Naive B cell (primary cell): Measurements from ENCODE around the gene FAM229A. TPM values are rescaled to one million over a fixed set of nuclear protein-coding genes. Genes with fewer than 3 reads are reported as not detected.

Source experiments
- ATAC-seq, 2 donors: fragments of 150-1000 bp; cut with Tn5 transposase; 2 replicates each; pipeline ENCODE4 v1.10.0; 2021; ENCODE audit warnings: low read depth in 2 of 2, mild to moderate bottlenecking in 2 of 2, moderate library complexity in 2 of 2
- DNase-seq: peaks from one replicate; pipeline ENCODE4 v3.0.0; 2022
- H3K27ac Mint-ChIP-seq, 6 donors: one replicate each; pipeline ENCODE4 v1.8.0; 2020 to 2022; ENCODE audit warnings: mild to moderate bottlenecking in 6 of 6, mixed read lengths in 6 of 6, moderate library complexity in 5 of 6, inconsistent platforms in 2 of 6
- H3K27me3 Mint-ChIP-seq, 3 donors: one replicate each; pipeline ENCODE4 v1.8.0; 2021 to 2022; ENCODE audit warnings: mixed read lengths in 3 of 3, mild to moderate bottlenecking in 1 of 3
- H3K36me3 Mint-ChIP-seq, 2 donors: one replicate each; pipeline ENCODE4 v1.8.0; 2020 to 2022; ENCODE audit warnings: mixed read lengths in 2 of 2, inconsistent platforms in 1 of 2, mild to moderate bottlenecking in 1 of 2
- H3K4me1 Mint-ChIP-seq, 3 donors: one replicate each; pipeline ENCODE4 v1.8.0; 2020 to 2022; ENCODE audit warnings: mixed read lengths in 3 of 3, inconsistent platforms in 1 of 3, mild to moderate bottlenecking in 1 of 3, moderate library complexity in 1 of 3
- H3K4me3 Mint-ChIP-seq, 8 donors: one replicate each; pipeline ENCODE4 v1.8.0; 2020 to 2022; ENCODE audit warnings: mild to moderate bottlenecking in 8 of 8, mixed read lengths in 8 of 8, moderate library complexity in 8 of 8, inconsistent platforms in 2 of 8
- H3K9me3 Mint-ChIP-seq, 7 donors: one replicate each; pipeline ENCODE4 v1.8.0; 2020 to 2022; ENCODE audit warnings: mixed read lengths in 7 of 7, mild to moderate bottlenecking in 5 of 7, inconsistent platforms in 2 of 7, moderate library complexity in 1 of 7
- polyA plus RNA-seq, 6 donors: library from polyadenylated mRNA; unstranded; fragments of 300-500 nt; fragmentation: Illumina TruSeq; gene quantifications; one replicate each; pipeline ENCODE4 v1.2.3, GENCODE V29; 2021; ENCODE audit warnings: low read depth in 6 of 6

The FAM229A gene
- polyA plus RNA-seq, 6 donors from 2014 or later, result 0.24 to 1.2 (median 0.53) TPM; not detected in 1

GRCh38 chr1:32337855-32338636 is 24.2 kb downstream of the FAM229A start:
- Mint-ChIP-seq H3K27ac (peak overlapping the region; percentile 80 to 97 (median 92)), H3K9me3 (no peaks in the 10 kb centered on the region), H3K27me3 (no peaks in the 10 kb centered on the region), H3K4me3 (peak overlapping the region; percentile 77 to 91 (median 86)), H3K36me3 (no peaks in the 10 kb centered on the region), H3K4me1 (peaks cover 59 to 69% (median 63%) of the 10 kb centered on the region in 3 donors)
- ATAC-seq (peak; percentile 14 to 18), DNase-seq (peak; percentile 53)

- Mint-ChIP-seq H3K27ac (peak overlapping the region; percentile 80 to 95 (median 86)), H3K36me3 (peaks cover 0 to 2% of the 10 kb centered on the region in 2 donors), H3K9me3 (no peaks in the 10 kb centered on the region), H3K4me1 (peaks cover 56 to 63% (median 61%) of the 10 kb centered on the region in 3 donors), H3K27me3 (no peaks in the 10 kb centered on the region), H3K4me3 (peak overlapping the region; percentile 77 to 88 (median 86))
- ATAC-seq (peak; percentile 59), DNase-seq (peak; percentile 75)
Measured at GRCh38 chr1:32336963-32337675, 25.2 kb downstream of the FAM229A start.

DNA sequence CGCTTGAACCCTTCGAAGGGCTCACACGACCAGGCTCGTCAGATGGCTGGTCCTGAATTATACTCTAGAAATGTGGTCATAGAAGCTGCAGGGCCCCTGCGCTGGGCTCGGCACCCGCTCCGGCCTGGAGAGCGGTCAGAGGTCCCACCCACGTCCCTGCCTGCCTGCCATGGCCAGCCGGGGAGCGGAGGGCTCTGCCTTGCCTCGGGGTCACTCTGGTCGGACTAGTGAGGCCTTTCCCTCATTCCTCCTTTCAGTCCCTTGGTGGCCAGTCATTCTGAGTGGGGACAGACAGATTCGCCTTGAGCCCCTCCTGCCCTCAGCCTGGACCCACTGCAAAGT is 25.7 kb downstream of the FAM229A start:
- Mint-ChIP-seq H3K27ac (peak overlapping the region in 5 of 6 donors; percentile 82 to 95 (median 87)), H3K4me1 (peaks cover 59 to 67% (median 63%) of the 10 kb centered on the region in 3 donors), H3K4me3 (peak overlapping the region; percentile 77 to 88 (median 86)), H3K27me3 (no peaks in the 10 kb centered on the region), H3K9me3 (no peaks in the 10 kb centered on the region), H3K36me3 (peaks cover 0 to 7% of the 10 kb centered on the region in 2 donors)
- ATAC-seq (no peak), DNase-seq (no peak)

DNA sequence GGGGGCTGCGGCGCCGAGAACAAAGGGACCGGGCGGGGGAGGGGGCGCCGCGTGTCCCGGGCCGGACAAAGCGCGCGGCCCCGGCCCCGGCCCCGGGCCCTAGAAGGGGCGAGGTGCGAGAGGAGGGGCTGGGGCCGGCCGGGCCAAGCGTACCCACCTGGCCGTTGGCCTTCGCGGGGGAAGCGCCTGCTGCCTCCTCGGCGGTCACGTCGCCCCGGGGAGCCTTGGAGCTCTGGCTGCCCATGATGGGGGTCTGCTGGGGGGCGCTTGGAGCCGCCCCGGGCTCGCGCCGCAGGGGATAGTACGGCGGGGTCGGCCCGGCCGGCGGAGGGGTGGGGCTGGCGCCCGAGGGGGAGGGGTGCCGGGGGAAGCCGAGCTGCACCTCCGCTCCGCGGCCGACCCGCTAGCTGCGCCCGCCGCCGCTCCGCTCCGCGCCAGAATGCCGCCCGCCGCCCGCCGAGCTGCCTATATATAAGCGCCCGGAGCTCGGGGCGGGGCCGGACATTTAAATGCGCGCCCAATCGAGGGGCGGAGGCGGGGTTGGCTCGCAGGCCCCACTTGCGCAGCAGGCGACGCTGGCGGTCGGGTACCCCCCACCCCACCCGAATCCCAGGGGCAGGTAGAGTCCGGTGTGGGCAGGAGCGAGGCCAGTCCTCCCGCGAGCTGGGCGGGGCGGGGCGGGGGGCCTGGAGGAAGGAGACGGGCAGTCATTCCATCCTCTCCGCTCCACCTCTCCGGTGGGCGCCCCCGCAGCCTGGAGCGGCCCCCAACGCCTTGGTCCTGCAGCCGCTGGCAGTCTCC is 26.3 kb downstream of the FAM229A start, which contains the start of gene MARCKSL1:
TSS of gene MARCKSL1 (minus strand) at position 444 of the 801 bp plus-strand sequence. CDS start at position 244, 200 bp downstream.
- Mint-ChIP-seq H3K27ac (peak within 1 kb of the TSS in 5 of 6 donors; percentile 85 to 95 (median 92)), H3K9me3 (no peaks in the 10 kb centered on the region), H3K4me1 (peaks cover 59 to 72% (median 63%) of the 10 kb centered on the region in 3 donors), H3K4me3 (peak within 1 kb of the TSS; percentile 86 to 95 (median 91)), H3K36me3 (peaks cover 6 to 13% of the 10 kb centered on the region in 2 donors), H3K27me3 (no peaks in the 10 kb centered on the region)
- peak; percentile 90 for DNase-seq
- ATAC-seq, result peak; percentile 46 to 53

- no peak overlapping the region for H3K27ac Mint-ChIP-seq
- H3K4me1 Mint-ChIP-seq, result peaks cover 59 to 75% (median 67%) of the 10 kb centered on the region in 3 donors
- DNase-seq, result no peak
- no peaks in the 10 kb centered on the region for H3K9me3 Mint-ChIP-seq
- peaks cover 9 to 17% of the 10 kb centered on the region in 2 donors for H3K36me3 Mint-ChIP-seq
- peak overlapping the region in 7 of 8 donors; percentile 86 to 95 (median 91) for H3K4me3 Mint-ChIP-seq
- H3K27me3 Mint-ChIP-seq, result no peaks in the 10 kb centered on the region
- peak; percentile 12 to 13 for ATAC-seq
Measured at GRCh38 chr1:32335535-32335789, 26.8 kb downstream of the FAM229A start.

DNA sequence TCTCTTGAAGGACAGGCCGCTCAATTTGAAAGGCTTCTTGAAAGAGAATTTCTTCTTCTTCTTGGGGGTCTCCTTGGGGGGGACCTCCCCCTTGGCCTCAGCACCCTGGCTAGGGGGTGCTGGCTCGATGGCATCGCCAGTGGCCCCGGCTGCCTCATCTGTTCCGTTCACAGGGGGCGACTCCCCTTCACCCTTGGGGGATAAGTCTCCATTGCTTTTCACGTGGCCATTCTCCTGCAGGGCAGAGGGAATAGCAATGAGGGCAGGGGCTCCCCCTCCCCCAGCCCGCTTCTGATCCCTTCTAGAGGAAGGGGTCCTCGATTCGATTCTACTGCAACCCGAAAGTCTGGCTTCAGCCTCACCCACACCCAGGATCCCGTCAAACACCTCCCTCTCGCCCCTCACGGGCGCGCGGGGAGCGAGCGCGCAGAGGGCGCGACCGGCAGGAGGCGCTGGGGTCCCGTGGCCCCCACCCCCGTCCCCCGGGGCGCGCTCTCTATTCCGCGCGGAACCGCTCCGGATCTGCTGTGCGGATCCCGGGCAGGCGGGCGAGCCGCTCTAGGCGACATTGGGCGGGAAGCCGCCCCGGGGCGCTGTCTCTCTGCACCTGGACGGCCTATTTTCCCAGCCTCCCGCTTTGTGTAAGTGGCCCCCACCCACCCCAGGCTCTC is 27.3 kb downstream of the FAM229A start:
- Mint-ChIP-seq H3K4me3 (peak overlapping the region; percentile 86 to 95 (median 91)), H3K9me3 (no peaks in the 10 kb centered on the region), H3K4me1 (peaks cover 56 to 71% (median 62%) of the 10 kb centered on the region in 3 donors), H3K36me3 (peaks cover 9 to 18% of the 10 kb centered on the region in 2 donors), H3K27ac (peak overlapping the region; percentile 22 to 94 (median 74)), H3K27me3 (no peaks in the 10 kb centered on the region)
- peak; percentile 70 for DNase-seq
- ATAC-seq, result peak; percentile 48 to 50

- H3K4me3 Mint-ChIP-seq, result peak overlapping the region; percentile 86 to 95 (median 91)
- ATAC-seq (no peak), DNase-seq (no peak)
- H3K9me3 Mint-ChIP-seq, result no peaks in the 10 kb centered on the region
- peaks cover 54 to 69% (median 60%) of the 10 kb centered on the region in 3 donors for H3K4me1 Mint-ChIP-seq
- H3K27me3 Mint-ChIP-seq, result no peaks in the 10 kb centered on the region
- peak overlapping the region; percentile 57 to 94 (median 71) for H3K27ac Mint-ChIP-seq
- H3K36me3 Mint-ChIP-seq, result peaks cover 12 to 24% of the 10 kb centered on the region in 2 donors
Measured at GRCh38 chr1:32334274-32334861, 27.9 kb downstream of the FAM229A start.

DNA sequence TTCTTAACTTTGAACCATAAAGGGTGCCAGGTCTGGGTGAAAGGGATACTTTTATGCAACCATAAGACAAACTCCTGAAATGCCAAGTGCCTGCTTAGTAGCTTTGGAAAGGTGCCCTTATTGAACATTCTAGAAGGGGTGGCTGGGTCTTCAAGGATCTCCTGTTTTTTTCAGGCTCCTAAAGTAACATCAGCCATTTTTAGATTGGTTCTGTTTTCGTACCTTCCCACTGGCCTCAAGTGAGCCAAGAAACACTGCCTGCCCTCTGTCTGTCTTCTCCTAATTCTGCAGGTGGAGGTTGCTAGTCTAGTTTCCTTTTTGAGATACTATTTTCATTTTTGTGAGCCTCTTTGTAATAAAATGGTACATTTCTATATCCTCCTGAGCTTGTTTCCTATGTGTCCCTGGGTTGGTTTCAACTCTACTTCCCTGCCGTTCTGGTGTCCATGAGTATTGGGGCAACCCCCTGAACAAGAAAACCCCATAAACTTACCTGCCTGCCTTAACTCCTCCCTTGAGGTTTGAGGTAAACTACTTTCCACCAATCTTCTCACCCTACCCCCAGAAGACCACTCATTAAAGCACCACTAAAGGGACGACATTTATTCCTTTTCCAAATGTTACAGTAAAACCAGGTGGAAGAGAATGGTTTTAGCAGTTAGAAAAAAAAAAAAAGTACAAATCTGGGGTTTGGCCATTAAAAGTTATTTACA is 28.9 kb downstream of the FAM229A start:
- peaks cover 14 to 29% of the 10 kb centered on the region in 2 donors for H3K36me3 Mint-ChIP-seq
- H3K4me3 Mint-ChIP-seq, result peak overlapping the region in 7 of 8 donors; percentile 23 to 95 (median 88)
- no peaks in the 10 kb centered on the region for H3K27me3 Mint-ChIP-seq
- DNase-seq (no peak), ATAC-seq (no peak)
- H3K27ac Mint-ChIP-seq, result peak overlapping the region; percentile 3 to 72 (median 47)
- H3K9me3 Mint-ChIP-seq, result no peaks in the 10 kb centered on the region
- peaks cover 45 to 60% (median 52%) of the 10 kb centered on the region in 3 donors for H3K4me1 Mint-ChIP-seq

GRCh38 chr1:32332290-32333079 is 29.8 kb downstream of the FAM229A start:
- DNase-seq (no peak), ATAC-seq (no peak)
- peaks cover 36 to 51% (median 43%) of the 10 kb centered on the region in 3 donors for H3K4me1 Mint-ChIP-seq
- peak overlapping the region in 3 of 8 donors; percentile 40 to 88 (median 62) for H3K4me3 Mint-ChIP-seq
- H3K27ac Mint-ChIP-seq, result peak overlapping the region in 2 of 6 donors; percentile 9 to 35
- no peaks in the 10 kb centered on the region for H3K27me3 Mint-ChIP-seq
- H3K36me3 Mint-ChIP-seq, result peaks cover 14 to 34% of the 10 kb centered on the region in 2 donors
- no peaks in the 10 kb centered on the region for H3K9me3 Mint-ChIP-seq

DNA sequence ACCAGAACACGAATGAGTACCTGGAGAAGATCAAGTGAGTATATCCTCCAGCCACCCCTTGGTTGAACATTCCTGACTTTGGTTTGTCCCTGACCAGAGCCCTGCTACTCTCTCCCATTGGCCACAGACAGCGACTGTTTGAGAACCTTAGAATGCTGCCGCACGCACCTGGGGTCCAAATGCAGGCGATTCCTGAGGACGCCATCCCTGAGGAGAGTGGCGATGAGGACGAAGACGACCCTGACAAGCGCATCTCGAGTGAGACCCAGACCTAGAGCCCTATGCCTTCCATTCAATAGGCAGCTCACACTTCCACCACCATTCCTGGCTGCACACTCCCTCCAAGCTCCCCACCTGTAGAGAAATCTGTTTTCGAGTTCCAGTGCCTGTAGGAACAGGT is 30.7 kb downstream of the FAM229A start:
- Mint-ChIP-seq H3K9me3 (no peaks in the 10 kb centered on the region), H3K27ac (peak overlapping the region in 2 of 6 donors; percentile 63 to 66), H3K4me3 (peak overlapping the region in 3 of 8 donors; percentile 7 to 73 (median 63)), H3K27me3 (no peaks in the 10 kb centered on the region), H3K4me1 (peaks cover 28 to 42% (median 34%) of the 10 kb centered on the region in 3 donors), H3K36me3 (peaks cover 14 to 36% of the 10 kb centered on the region in 2 donors)
- no peak for DNase-seq
- ATAC-seq, result no peak

DNA sequence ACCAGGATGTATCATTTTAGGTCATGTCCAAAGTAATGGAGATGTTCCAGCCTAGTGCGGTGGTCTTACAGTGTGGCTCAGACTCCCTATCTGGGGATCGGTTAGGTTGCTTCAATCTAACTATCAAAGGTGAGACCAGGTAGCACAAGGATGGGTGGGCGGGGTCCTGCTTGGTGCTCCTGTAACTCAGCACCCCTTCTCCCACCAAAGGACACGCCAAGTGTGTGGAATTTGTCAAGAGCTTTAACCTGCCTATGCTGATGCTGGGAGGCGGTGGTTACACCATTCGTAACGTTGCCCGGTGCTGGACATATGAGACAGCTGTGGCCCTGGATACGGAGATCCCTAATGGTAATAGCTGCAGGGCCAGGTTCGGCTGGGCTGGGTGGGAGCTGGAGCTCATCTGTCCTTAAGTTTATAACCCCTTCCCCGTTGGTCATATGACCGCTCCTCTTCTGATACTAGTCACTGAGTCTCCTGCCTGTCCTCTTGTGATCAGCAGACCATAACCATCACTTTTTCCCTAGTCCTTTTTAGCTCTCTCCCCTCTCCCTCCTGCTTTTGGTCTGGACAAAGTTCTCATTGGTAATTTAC is 31.6 kb downstream of the FAM229A start:
- Mint-ChIP-seq H3K27ac (peak overlapping the region in 3 of 6 donors; percentile 21 to 80 (median 66)), H3K4me1 (peaks cover 28 to 42% (median 31%) of the 10 kb centered on the region in 3 donors), H3K9me3 (no peaks in the 10 kb centered on the region), H3K36me3 (peaks cover 14 to 36% of the 10 kb centered on the region in 2 donors), H3K4me3 (no peak overlapping the region), H3K27me3 (no peaks in the 10 kb centered on the region)
- no peak for DNase-seq
- ATAC-seq, result no peak
